NB4 (cell line): ENCODE data around the gene SCYL2.

Experiments
- POLR2A ChIP-seq: IDR thresholded peaks from 2 replicates; pipeline ENCODE4 v1.6.1; 2011; ENCODE audit warnings: mild to moderate bottlenecking; ENCODE audit not compliant: insufficient read length; ENCODE audit errors: extremely low read depth
- TF ChIP-seq, protein P1 (sequence below): IDR thresholded peaks from one replicate; pipeline ENCODE4 v1.5.1; 2012; ENCODE audit warnings: low read depth, low read length

DNA sequence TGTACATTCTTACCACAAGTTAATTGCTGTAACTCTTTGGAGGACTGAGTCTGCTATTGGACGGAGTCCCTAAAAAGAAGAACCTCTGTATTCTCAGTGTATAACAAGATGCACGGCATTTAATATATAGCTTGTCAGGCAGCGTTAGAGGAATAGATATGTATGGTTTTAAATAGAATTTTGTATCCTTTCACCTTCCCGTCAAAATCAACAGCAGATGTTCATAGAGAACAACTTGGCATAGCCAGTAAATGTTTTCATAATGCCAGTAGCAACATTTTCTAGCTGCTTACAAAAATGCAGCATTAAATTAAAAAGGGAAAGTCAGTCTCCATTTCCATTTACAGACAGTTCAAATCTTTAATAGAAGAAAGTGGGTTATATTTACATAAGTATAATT lies 6.8 kb downstream of the SCYL2 start:
- TF ChIP-seq, protein P1, sequence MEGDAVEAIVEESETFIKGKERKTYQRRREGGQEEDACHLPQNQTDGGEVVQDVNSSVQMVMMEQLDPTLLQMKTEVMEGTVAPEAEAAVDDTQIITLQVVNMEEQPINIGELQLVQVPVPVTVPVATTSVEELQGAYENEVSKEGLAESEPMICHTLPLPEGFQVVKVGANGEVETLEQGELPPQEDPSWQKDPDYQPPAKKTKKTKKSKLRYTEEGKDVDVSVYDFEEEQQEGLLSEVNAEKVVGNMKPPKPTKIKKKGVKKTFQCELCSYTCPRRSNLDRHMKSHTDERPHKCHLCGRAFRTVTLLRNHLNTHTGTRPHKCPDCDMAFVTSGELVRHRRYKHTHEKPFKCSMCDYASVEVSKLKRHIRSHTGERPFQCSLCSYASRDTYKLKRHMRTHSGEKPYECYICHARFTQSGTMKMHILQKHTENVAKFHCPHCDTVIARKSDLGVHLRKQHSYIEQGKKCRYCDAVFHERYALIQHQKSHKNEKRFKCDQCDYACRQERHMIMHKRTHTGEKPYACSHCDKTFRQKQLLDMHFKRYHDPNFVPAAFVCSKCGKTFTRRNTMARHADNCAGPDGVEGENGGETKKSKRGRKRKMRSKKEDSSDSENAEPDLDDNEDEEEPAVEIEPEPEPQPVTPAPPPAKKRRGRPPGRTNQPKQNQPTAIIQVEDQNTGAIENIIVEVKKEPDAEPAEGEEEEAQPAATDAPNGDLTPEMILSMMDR = no peak
- no peak for TF ChIP-seq POLR2A
